IMR-90 (cell line): ENCODE results near the gene TRIO. TPM values are rescaled to one million over a fixed set of nuclear protein-coding genes. Genes with fewer than 3 reads are reported as not detected.

Source experiments
- ATAC-seq: fragments of 200-7000 bp; cut with Tn5 transposase; 2 replicates; pipeline ENCODE4 v1.9.1; 2020; ENCODE audit warnings: low read depth, mild to moderate bottlenecking, moderate library complexity
- BruUV-seq: library from RNA; stranded (reverse); fragments of 400-500 nt; replicated peaks from 2 replicates; lab custom pipeline; 2021; lab: Mats Ljungman, UMichigan
- CTCF ChIA-PET: fragments of 300-600 bp; formaldehyde crosslinking; extraction: SDS; loops from one replicate; lab custom pipeline; 2021; ENCODE audit warnings: antibody characterized with exemption; lab: Yijun Ruan, JAX
- POLR2A ChIA-PET: fragments of 300-600 bp; sonication (Branson Sonifier 250); formaldehyde crosslinking; loops from one replicate; lab custom pipeline; 2022; ENCODE audit warnings: antibody characterized with exemption; ENCODE audit not compliant: unreplicated experiment; lab: Charles Lee
- DNase-seq: peaks from one replicate; pipeline ENCODE4 v3.0.0; 2013
- H2AFZ ChIP-seq: replicated peaks from 2 replicates; pipeline ENCODE3; 2013; ENCODE audit warnings: low read length, mild to moderate bottlenecking; ENCODE audit not compliant: poor library complexity
- H2AK5ac ChIP-seq: 2 replicates; pipeline ENCODE4 v1.6.1; 2013; ENCODE audit warnings: low read depth, low read length, inconsistent platforms
- H2AK9ac ChIP-seq: replicated peaks from 2 replicates; pipeline ENCODE3; 2013; ENCODE audit warnings: mild to moderate bottlenecking, low read depth, low read length, moderate library complexity; ENCODE audit not compliant: poor library complexity
- H2BK120ac ChIP-seq: 2 replicates; pipeline ENCODE4 v1.6.1; 2013; ENCODE audit warnings: low read depth, low read length, inconsistent platforms
- H2BK15ac ChIP-seq: 3 replicates; pipeline ENCODE4 v1.6.1; 2013; ENCODE audit warnings: low read depth, low read length, inconsistent platforms
- H2BK20ac ChIP-seq: 2 replicates; pipeline ENCODE4 v1.6.1; 2013; ENCODE audit warnings: low read depth, mild to moderate bottlenecking, inconsistent platforms, low read length, moderate library complexity
- H2BK5ac ChIP-seq: 2 replicates; pipeline ENCODE4 v1.6.1; 2013; ENCODE audit warnings: mild to moderate bottlenecking, low read depth, low read length, inconsistent platforms; ENCODE audit not compliant: poor library complexity, severe bottlenecking
- H3K14ac ChIP-seq: replicated peaks from 2 replicates; pipeline ENCODE4 v1.6.1; 2013; ENCODE audit warnings: low read depth, low read length, inconsistent platforms
- H3K18ac ChIP-seq: 2 replicates; pipeline ENCODE4 v1.6.1; 2013; ENCODE audit warnings: low read depth, low read length, control low read depth
- H3K23ac ChIP-seq: 2 replicates; pipeline ENCODE4 v1.6.1; 2013; ENCODE audit warnings: low read depth, low read length, inconsistent platforms
- H3K27ac ChIP-seq: 2 replicates; pipeline ENCODE4 v1.5.1; 2013; ENCODE audit warnings: mild to moderate bottlenecking, control low read depth, low read length; ENCODE audit not compliant: insufficient read depth
- H3K27me3 ChIP-seq: 2 replicates; pipeline ENCODE4 v1.6.1; 2013; ENCODE audit warnings: low read length; ENCODE audit not compliant: control insufficient read depth, insufficient read depth
- H3K36me3 ChIP-seq: 2 replicates; pipeline ENCODE4 v1.6.1; 2013; ENCODE audit warnings: low read length, mixed read lengths; ENCODE audit not compliant: control insufficient read depth, insufficient read depth
- H3K4ac ChIP-seq: 2 replicates; pipeline ENCODE4 v1.6.1; 2013; ENCODE audit warnings: low read depth, low read length, inconsistent platforms
- H3K4me1 ChIP-seq: 2 replicates; pipeline ENCODE4 v1.6.1; 2013; ENCODE audit warnings: low read length, mixed read lengths; ENCODE audit not compliant: control insufficient read depth, insufficient read depth
- H3K4me2 ChIP-seq: 2 replicates; pipeline ENCODE4 v1.6.1; 2013; ENCODE audit warnings: low read depth, mild to moderate bottlenecking, control low read depth, low read length, moderate library complexity
- H3K4me3 ChIP-seq: 2 replicates; pipeline ENCODE4 v1.5.1; 2013; ENCODE audit warnings: low read depth, mild to moderate bottlenecking, control low read depth, low read length, moderate library complexity; ENCODE audit not compliant: insufficient read depth
- H3K56ac ChIP-seq: 2 replicates; pipeline ENCODE4 v1.6.1; 2013; ENCODE audit warnings: low read length, inconsistent platforms; ENCODE audit not compliant: insufficient read depth; ENCODE audit errors: extremely low read depth
- H3K79me1 ChIP-seq, 2 experiments: 2 replicates each; pipeline ENCODE4 v1.6.1; 2013; ENCODE audit warnings: low read length in 2 of 2, inconsistent platforms in 1 of 2, low read depth in 1 of 2
- H3K9ac ChIP-seq: 2 replicates; pipeline ENCODE4 v1.6.1; 2013; ENCODE audit warnings: low read depth, low read length, control low read depth
- H3K9me1 ChIP-seq: 2 replicates; pipeline ENCODE4 v1.6.1; 2013; ENCODE audit warnings: low read length, inconsistent platforms; ENCODE audit not compliant: insufficient read depth
- H3K9me3 ChIP-seq: 2 replicates; pipeline ENCODE4 v1.6.1; 2013; ENCODE audit warnings: low read length; ENCODE audit not compliant: control insufficient read depth, insufficient read depth
- H4K20me1 ChIP-seq: 2 replicates; pipeline ENCODE4 v1.6.1; 2013; ENCODE audit warnings: low read length, inconsistent platforms; ENCODE audit not compliant: insufficient read depth
- H4K5ac ChIP-seq: 2 replicates; pipeline ENCODE4 v1.6.1; 2013; ENCODE audit warnings: mild to moderate bottlenecking, low read depth, low read length, control low read depth
- H4K8ac ChIP-seq, 2 experiments: 2 replicates each; pipeline ENCODE4 v1.6.1; 2013; ENCODE audit warnings: low read depth in 2 of 2, low read length in 2 of 2, control low read depth in 1 of 2, inconsistent platforms in 1 of 2
- H4K91ac ChIP-seq: 2 replicates; pipeline ENCODE4 v1.6.1; 2013; ENCODE audit warnings: low read depth, low read length, inconsistent platforms; ENCODE audit not compliant: insufficient read depth
- BHLHE40 ChIP-seq: fragments of 150-350 bp; IDR thresholded peaks from 2 replicates; pipeline ENCODE4 v1.6.1; 2016; ENCODE audit warnings: mild to moderate bottlenecking, low read depth, low read length
- CEBPB ChIP-seq: IDR thresholded peaks from 2 replicates; pipeline ENCODE4 v1.6.1; 2012; ENCODE audit warnings: low read depth, low read length, improper control_type of control experiment
- CHD1 ChIP-seq: IDR thresholded peaks from 2 replicates; pipeline ENCODE4 v1.6.1; 2012; ENCODE audit warnings: low read depth, low read length, improper control_type of control experiment
- FOS ChIP-seq: fragments of 150-350 bp; IDR thresholded peaks from 2 replicates; pipeline ENCODE4 v1.6.1; 2016; ENCODE audit warnings: low read depth, low read length
- MAFK ChIP-seq: IDR thresholded peaks from 2 replicates; pipeline ENCODE4 v1.6.1; 2012; ENCODE audit warnings: low read depth, low read length, improper control_type of control experiment
- MAZ ChIP-seq: IDR thresholded peaks from 2 replicates; pipeline ENCODE4 v1.6.1; 2012; ENCODE audit warnings: low read depth, mild to moderate bottlenecking, low read length, improper control_type of control experiment, moderate library complexity, borderline replicate concordance
- MXI1 ChIP-seq: IDR thresholded peaks from 2 replicates; pipeline ENCODE4 v1.6.1; 2012; ENCODE audit warnings: low read depth, mild to moderate bottlenecking, low read length, moderate library complexity, borderline replicate concordance
- NFE2L2 ChIP-seq: fragments of 150-350 bp; IDR thresholded peaks from 2 replicates; pipeline ENCODE4 v1.6.1; 2016; ENCODE audit warnings: low read depth, mild to moderate bottlenecking, low read length
- POLR2A ChIP-seq: IDR thresholded peaks from 2 replicates; pipeline ENCODE4 v1.6.1; 2012; ENCODE audit warnings: mild to moderate bottlenecking, low read depth, low read length
- RCOR1 ChIP-seq: IDR thresholded peaks from 2 replicates; pipeline ENCODE4 v1.6.1; 2012; ENCODE audit warnings: mild to moderate bottlenecking, low read length, improper control_type of control experiment; ENCODE audit not compliant: insufficient replicate concordance
- RFX5 ChIP-seq: IDR thresholded peaks from 2 replicates; pipeline ENCODE4 v1.8.0; 2012; ENCODE audit warnings: low read depth, mild to moderate bottlenecking, low read length, moderate library complexity
- SMC3 ChIP-seq: fragments of 150-350 bp; IDR thresholded peaks from 2 replicates; pipeline ENCODE4 v1.6.1; 2016; ENCODE audit warnings: low read depth, mild to moderate bottlenecking, antibody characterized with exemption, low read length, moderate library complexity
- WGBS, 2 experiments: methylation state at CpG; one replicate each; pipeline versions ENCODE4 v1.1.5 to v1.1.7; 2013; ENCODE audit warnings: missing lambda C conversion rate in 2 of 2; ENCODE audit not compliant: insufficient read length in 1 of 2; ENCODE audit errors: extremely low coverage in 2 of 2; 5-methylcytosine and 5-hydroxymethylcytosine counted together
- dilution Hi-C: fragments of 300-500 bp; cut with HindIII; formaldehyde crosslinking; loops from one replicate; pipeline ENCODE4 v1.14.3; 2018; ENCODE audit warnings: low sequenced_read_pairs; ENCODE audit not compliant: unreplicated experiment
- in situ Hi-C: fragments of 300-500 bp; cut with MboI; formaldehyde crosslinking; loops from 3 replicates; pipeline ENCODE4 v1.14.3; 2019; ENCODE audit warnings: low sequenced_read_pairs, inconsistent platforms, mixed read lengths
- intact Hi-C: fragments of 100-400 bp; cut with micrococcal nuclease; formaldehyde crosslinking; loops from 2 replicates; pipeline ENCODE4 v1.10.0; 2022
- polyA plus RNA-seq, 3 experiments: library from polyadenylated mRNA; depleted of rRNA; stranded (reverse); fragments of >200 nt; gene quantifications; 2 replicates each; pipeline ENCODE4 v1.2.3, GENCODE V29; 2012; ENCODE audit warnings: low replicate concordance in 1 of 3
- total RNA-seq: library from RNA; depleted of rRNA; stranded (reverse); fragments of >200 nt; gene quantifications from 2 replicates; pipeline ENCODE4 v1.2.3, GENCODE V29; 2012
- TF ChIP-seq, protein P1 (sequence below): fragments of 150-350 bp; IDR thresholded peaks from 2 replicates; pipeline ENCODE4 v1.6.1; 2017; ENCODE audit warnings: mild to moderate bottlenecking, antibody characterized with exemption, low read length, low read depth
- TF ChIP-seq, protein P2 (sequence below): conservative IDR thresholded peaks from 2 replicates; pipeline ENCODE4 v1.5.1; 2012; ENCODE audit warnings: mild to moderate bottlenecking, low read depth, low read length, improper control_type of control experiment
- TF ChIP-seq, protein P3 (sequence below): fragments of 150-350 bp; IDR thresholded peaks from 2 replicates; pipeline ENCODE4 v1.6.1; 2016; ENCODE audit warnings: low read depth, mild to moderate bottlenecking, low read length, moderate library complexity, borderline replicate concordance

Gene TRIO
- total and polyA plus RNA-seq, 2 of the 4 experiments (the other 2 are of a cell fraction): 206 to 522 TPM

DNA sequence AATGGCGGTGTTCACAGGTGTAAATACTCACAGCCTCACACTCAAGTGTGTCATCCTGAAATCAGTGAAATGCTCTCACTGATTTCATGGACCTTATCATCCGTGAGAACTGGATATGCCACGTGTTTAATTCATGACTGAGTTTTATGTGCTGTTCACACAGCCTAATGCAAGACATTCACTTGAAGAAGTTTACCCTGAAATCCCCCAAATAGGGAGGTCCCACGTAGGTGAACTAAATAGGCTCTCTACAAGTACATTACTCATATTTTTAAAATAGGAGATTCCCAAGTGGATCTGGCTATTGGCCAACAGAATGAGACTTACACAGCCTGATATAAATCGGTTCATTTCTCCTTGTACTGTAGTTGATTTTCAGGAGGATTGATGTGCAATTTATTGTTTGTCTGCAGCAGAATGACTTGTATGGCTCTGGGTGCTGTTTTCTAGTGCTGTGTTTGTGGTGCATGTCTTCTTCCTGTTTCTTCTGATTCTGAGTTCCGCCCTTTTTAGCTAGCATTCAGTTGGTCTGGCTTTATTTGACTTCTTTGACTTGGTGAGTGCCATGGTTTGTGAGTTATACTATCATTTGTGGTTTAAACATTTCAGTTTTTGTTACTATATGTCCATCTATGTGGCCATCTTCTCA, 25.1 kb downstream of the TRIO start:
- dilution Hi-C loops: no loop called here
- Histone ChIP-seq H2BK5ac (peak overlapping the region; percentile 90), H3K14ac (peak overlapping the region; percentile 19), H2BK20ac (peak overlapping the region; percentile 63), H3K36me3 (peaks cover 18% of the 10 kb centered on the region), H4K91ac (peak overlapping the region; percentile 38), H4K8ac (peak overlapping the region; percentile 46 to 73), H3K23ac (peak overlapping the region; percentile 51; the same call in 1 of the 2 replicates), H2AK5ac (peak overlapping the region; percentile 41; the same call in 1 of the 2 replicates), H2AK9ac (no peak overlapping the region), H3K4me3 (no peak overlapping the region), H3K4me1 (peaks cover 40% of the 10 kb centered on the region), H3K9me1 (peaks cover 31% of the 10 kb centered on the region), H3K4ac (peak overlapping the region; percentile 85; the same call in 1 of the 2 replicates), H2AFZ (no peak overlapping the region), H3K4me2 (peak overlapping the region; percentile 30; the same call in 1 of the 2 replicates), H3K27ac (peak overlapping the region; percentile 90; the same call in 1 of the 2 replicates), H4K5ac (peak overlapping the region; percentile 69), H2BK15ac (peak overlapping the region; percentile 78; the same call in 1 of the 3 replicates), H3K79me1 (peaks cover 0 to 23% of the 10 kb centered on the region in 2 experiments; a peak in 2 of 4 replicates), H3K56ac (no peak overlapping the region), H3K27me3 (no peaks in the 10 kb centered on the region), H3K18ac (peak overlapping the region; percentile 58), H3K9ac (no peak overlapping the region), H4K20me1 (peaks cover 85% of the 10 kb centered on the region), H2BK120ac (peak overlapping the region; percentile 55), H3K9me3 (peaks cover 2% of the 10 kb centered on the region; the same call in 1 of the 2 replicates)
- in situ Hi-C loops: no loop called here
- intact Hi-C loops: no loop called here
- DNase-seq (peak; percentile 51), ATAC-seq (no peak)
- CTCF ChIA-PET: no interaction called here
- POLR2A ChIA-PET: no interaction called here
- no TSS peak for BruUV-seq
- 100% methylated on average over 1 of the region's 6 CpGs; no CpG with 5 or more reads in 1 of the 2 experiments for WGBS, 2 experiments
- TF ChIP-seq CHD1 (no peak), NFE2L2 (no peak), CEBPB (no peak), RCOR1 (no peak), BHLHE40 (no peak), MXI1 (no peak), MAZ (no peak), MAFK (no peak), SMC3 (no peak), RFX5 (no peak), FOS (no peak), POLR2A (no peak)
- TF ChIP-seq, protein P1, sequence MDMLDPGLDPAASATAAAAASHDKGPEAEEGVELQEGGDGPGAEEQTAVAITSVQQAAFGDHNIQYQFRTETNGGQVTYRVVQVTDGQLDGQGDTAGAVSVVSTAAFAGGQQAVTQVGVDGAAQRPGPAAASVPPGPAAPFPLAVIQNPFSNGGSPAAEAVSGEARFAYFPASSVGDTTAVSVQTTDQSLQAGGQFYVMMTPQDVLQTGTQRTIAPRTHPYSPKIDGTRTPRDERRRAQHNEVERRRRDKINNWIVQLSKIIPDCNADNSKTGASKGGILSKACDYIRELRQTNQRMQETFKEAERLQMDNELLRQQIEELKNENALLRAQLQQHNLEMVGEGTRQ: no peak
- TF ChIP-seq, protein P2, sequence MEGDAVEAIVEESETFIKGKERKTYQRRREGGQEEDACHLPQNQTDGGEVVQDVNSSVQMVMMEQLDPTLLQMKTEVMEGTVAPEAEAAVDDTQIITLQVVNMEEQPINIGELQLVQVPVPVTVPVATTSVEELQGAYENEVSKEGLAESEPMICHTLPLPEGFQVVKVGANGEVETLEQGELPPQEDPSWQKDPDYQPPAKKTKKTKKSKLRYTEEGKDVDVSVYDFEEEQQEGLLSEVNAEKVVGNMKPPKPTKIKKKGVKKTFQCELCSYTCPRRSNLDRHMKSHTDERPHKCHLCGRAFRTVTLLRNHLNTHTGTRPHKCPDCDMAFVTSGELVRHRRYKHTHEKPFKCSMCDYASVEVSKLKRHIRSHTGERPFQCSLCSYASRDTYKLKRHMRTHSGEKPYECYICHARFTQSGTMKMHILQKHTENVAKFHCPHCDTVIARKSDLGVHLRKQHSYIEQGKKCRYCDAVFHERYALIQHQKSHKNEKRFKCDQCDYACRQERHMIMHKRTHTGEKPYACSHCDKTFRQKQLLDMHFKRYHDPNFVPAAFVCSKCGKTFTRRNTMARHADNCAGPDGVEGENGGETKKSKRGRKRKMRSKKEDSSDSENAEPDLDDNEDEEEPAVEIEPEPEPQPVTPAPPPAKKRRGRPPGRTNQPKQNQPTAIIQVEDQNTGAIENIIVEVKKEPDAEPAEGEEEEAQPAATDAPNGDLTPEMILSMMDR: no peak
- TF ChIP-seq, protein P3, sequence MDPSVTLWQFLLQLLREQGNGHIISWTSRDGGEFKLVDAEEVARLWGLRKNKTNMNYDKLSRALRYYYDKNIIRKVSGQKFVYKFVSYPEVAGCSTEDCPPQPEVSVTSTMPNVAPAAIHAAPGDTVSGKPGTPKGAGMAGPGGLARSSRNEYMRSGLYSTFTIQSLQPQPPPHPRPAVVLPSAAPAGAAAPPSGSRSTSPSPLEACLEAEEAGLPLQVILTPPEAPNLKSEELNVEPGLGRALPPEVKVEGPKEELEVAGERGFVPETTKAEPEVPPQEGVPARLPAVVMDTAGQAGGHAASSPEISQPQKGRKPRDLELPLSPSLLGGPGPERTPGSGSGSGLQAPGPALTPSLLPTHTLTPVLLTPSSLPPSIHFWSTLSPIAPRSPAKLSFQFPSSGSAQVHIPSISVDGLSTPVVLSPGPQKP: no peak
